Measurements from ENCODE around the gene FES. TPM values are rescaled to one million over a fixed set of nuclear protein-coding genes. Genes with fewer than 3 reads are reported as not detected.

FES gene
- total RNA-seq, 1 donor, result 17.3 TPM

GRCh38 chr15:90875549-90875981 lies 8.7 kb upstream of the FES start:
- no peak overlapping the region for H3K4me3 ChIP-seq (ENCODE audit: low read depth, low read length)
- DNase-seq (ENCODE audit: low read depth), result no peak
- TF ChIP-seq CTCF (IDR thresholded peaks at IDR 0.05; ENCODE audit: insufficient read depth, low read depth, low read length), result no peak

GRCh38 chr15:90876046-90876445 lies 8.3 kb upstream of the FES start:
- TF ChIP-seq CTCF (IDR thresholded peaks at IDR 0.05; ENCODE audit: insufficient read depth, low read depth, low read length), result no peak
- H3K4me3 ChIP-seq (ENCODE audit: low read depth, low read length), result no peak overlapping the region
- no peak for DNase-seq (ENCODE audit: low read depth)

GRCh38 chr15:90876512-90877170 lies 7.7 kb upstream of the FES start:
- no peak for DNase-seq (ENCODE audit: low read depth)
- H3K4me3 ChIP-seq (ENCODE audit: low read depth, low read length), result no peak overlapping the region
- no peak for TF ChIP-seq CTCF (IDR thresholded peaks at IDR 0.05; ENCODE audit: insufficient read depth, low read depth, low read length)

- DNase-seq (ENCODE audit: low read depth), result no peak
- no peak overlapping the region for H3K4me3 ChIP-seq (ENCODE audit: low read depth, low read length)
- TF ChIP-seq CTCF (IDR thresholded peaks at IDR 0.05; ENCODE audit: insufficient read depth, low read depth, low read length), result no peak
Measured at GRCh38 chr15:90877315-90877714, 7.0 kb upstream of the FES start.

- TF ChIP-seq CTCF (IDR thresholded peaks at IDR 0.05; ENCODE audit: insufficient read depth, low read depth, low read length), result no peak
- H3K4me3 ChIP-seq (ENCODE audit: low read depth, low read length), result no peak overlapping the region
- DNase-seq (ENCODE audit: low read depth), result no peak
Measured at GRCh38 chr15:90877996-90878395, 6.3 kb upstream of the FES start.

GRCh38 chr15:90878660-90879059 lies 5.6 kb upstream of the FES start:
- TF ChIP-seq CTCF (IDR thresholded peaks at IDR 0.05; ENCODE audit: insufficient read depth, low read depth, low read length), result no peak

More at GRCh38 chr15:90878660-90879059, 5.6 kb upstream of the FES start:
- DNase-seq (ENCODE audit: low read depth), result no peak
- H3K4me3 ChIP-seq (ENCODE audit: low read depth, low read length), result no peak overlapping the region

Data from fibroblast of villous mesenchyme (primary cell).